H1 (cell line): ENCODE measurements around the gene AKR1C3. TPM values are rescaled to one million over a fixed set of nuclear protein-coding genes. Genes with fewer than 3 reads are reported as not detected.

Source experiments
- CTCF ChIA-PET: fragments of 300-600 bp; sonication (Branson Sonifier 250); formaldehyde crosslinking; loops from one replicate; lab custom pipeline; 2021; ENCODE audit not compliant: partially characterized antibody; lab: Charles Lee
- POLR2A ChIA-PET: fragments of 300-600 bp; sonication (Branson Sonifier 250); formaldehyde crosslinking; loops from one replicate; lab custom pipeline; 2021; ENCODE audit warnings: inconsistent platforms; ENCODE audit not compliant: partially characterized antibody; lab: Charles Lee
- DNase-seq, 2 experiments: peaks; one replicate each; pipeline versions ENCODE4 v3.0.0 to v3.0.0-alpha.2; 2010 to 2022; ENCODE audit warnings: low spot score in 2 of 2, low read depth in 1 of 2, mixed read lengths in 1 of 2
- FAIRE-seq: peaks from 2 replicates; lab custom pipeline; 2011; peaks lifted over from hg19 to GRCh38; lab: Jason Lieb, UNC
- H2AFZ ChIP-seq: 2 replicates; pipeline ENCODE4 v1.8.1; 2012; ENCODE audit warnings: low read length, inconsistent platforms
- H2AK5ac ChIP-seq: 2 replicates; pipeline ENCODE4 v1.6.1; 2013; ENCODE audit warnings: low read depth, low read length
- H2BK120ac ChIP-seq: replicated peaks from 2 replicates; pipeline ENCODE3; 2013; ENCODE audit warnings: low read depth, low read length, inconsistent platforms
- H2BK12ac ChIP-seq: 2 replicates; pipeline ENCODE4 v1.6.1; 2013; ENCODE audit warnings: low read depth, low read length
- H2BK15ac ChIP-seq: 2 replicates; pipeline ENCODE4 v1.6.1; 2013; ENCODE audit warnings: low read length
- H2BK20ac ChIP-seq: 2 replicates; pipeline ENCODE4 v1.6.1; 2013; ENCODE audit warnings: low read length
- H2BK5ac ChIP-seq: 2 replicates; pipeline ENCODE4 v1.6.1; 2013; ENCODE audit warnings: low read depth, low read length
- H3K14ac ChIP-seq: 2 replicates; pipeline ENCODE4 v1.6.1; 2013; ENCODE audit warnings: inconsistent platforms; ENCODE audit not compliant: insufficient read length
- H3K18ac ChIP-seq: 2 replicates; pipeline ENCODE4 v1.6.1; 2013; ENCODE audit warnings: low read length; ENCODE audit errors: extremely low read depth
- H3K23ac ChIP-seq: 2 replicates; pipeline ENCODE4 v1.6.1; 2013; ENCODE audit warnings: inconsistent platforms; ENCODE audit not compliant: insufficient read length
- H3K23me2 ChIP-seq: 2 replicates; pipeline ENCODE4 v1.6.1; 2013; ENCODE audit warnings: low read depth, low read length
- H3K27ac ChIP-seq: 2 replicates; pipeline ENCODE4 v1.6.1; 2011; ENCODE audit warnings: low read depth, low read length, inconsistent platforms
- H3K27me3 ChIP-seq, 4 experiments: replicated peaks in 1 of 4; 1 replicate in 1 of 4; 2 replicates in 3 of 4; pipeline versions ENCODE4 v1.6.1 to v1.8.1; 2011 to 2013; ENCODE audit warnings: low read length in 3 of 4, mild to moderate bottlenecking in 3 of 4, inconsistent platforms in 2 of 4, mixed read lengths in 2 of 4, moderate library complexity in 1 of 4; ENCODE audit not compliant: control insufficient read depth in 3 of 4, insufficient read depth in 3 of 4; ENCODE audit errors: extremely low read depth in 1 of 4
- H3K36me3 ChIP-seq, 4 experiments: 2 replicates each; pipeline versions ENCODE4 v1.6.1 to v1.8.1; 2011 to 2013; ENCODE audit warnings: mild to moderate bottlenecking in 4 of 4, low read length in 3 of 4, moderate library complexity in 2 of 4, control low read depth in 1 of 4, inconsistent platforms in 1 of 4; ENCODE audit not compliant: insufficient read depth in 4 of 4, control insufficient read depth in 2 of 4
- H3K4ac ChIP-seq: replicated peaks from 2 replicates; pipeline ENCODE3; 2013; ENCODE audit warnings: low read length, low read depth, mixed read lengths, inconsistent platforms; ENCODE audit not compliant: insufficient read length
- H3K4me1 ChIP-seq, 4 experiments: replicated peaks in 1 of 4; 1 replicate in 1 of 4; 2 replicates in 3 of 4; pipeline versions ENCODE4 v1.6.1 to v1.8.1; 2011 to 2013; ENCODE audit warnings: low read length in 3 of 4, inconsistent platforms in 2 of 4, mixed read lengths in 1 of 4; ENCODE audit not compliant: insufficient read depth in 4 of 4, control insufficient read depth in 3 of 4
- H3K4me2 ChIP-seq, 2 experiments: 2 replicates each; pipeline versions ENCODE4 v1.6.1 to v1.8.1; 2011 to 2013; ENCODE audit warnings: low read depth in 2 of 2, low read length in 2 of 2, control low read depth in 1 of 2, inconsistent platforms in 1 of 2, mild to moderate bottlenecking in 1 of 2; ENCODE audit not compliant: insufficient read depth in 1 of 2
- H3K4me3 ChIP-seq, 4 experiments: fragments of 200-600, 300-600 bp in 1 of 4; sonication (generic), shearing (Covaris generic), sonication (Bioruptor Twin) in 1 of 4; 2 replicates each; pipeline versions ENCODE4 v1.5.1 to v1.8.1; 2011 to 2016; ENCODE audit warnings: low read length in 4 of 4, low read depth in 3 of 4, control low read depth in 2 of 4, inconsistent platforms in 2 of 4, mild to moderate bottlenecking in 2 of 4, mixed read lengths in 1 of 4, moderate library complexity in 1 of 4; ENCODE audit not compliant: insufficient read depth in 2 of 4; ENCODE audit errors: extremely low read depth in 1 of 4
- H3K56ac ChIP-seq: replicated peaks from 2 replicates; pipeline ENCODE3; 2013; ENCODE audit warnings: low read depth, mild to moderate bottlenecking, mixed read lengths, low read length, inconsistent platforms; ENCODE audit not compliant: insufficient read length
- H3K79me1 ChIP-seq: 2 replicates; pipeline ENCODE4 v1.6.1; 2013; ENCODE audit warnings: low read depth, low read length, control low read depth
- H3K79me2 ChIP-seq, 2 experiments: 2 replicates each; pipeline versions ENCODE4 v1.6.1 to v1.8.1; 2012 to 2013; ENCODE audit warnings: low read length in 2 of 2, mild to moderate bottlenecking in 2 of 2, inconsistent platforms in 1 of 2; ENCODE audit not compliant: insufficient read depth in 2 of 2, control insufficient read depth in 1 of 2
- H3K9ac ChIP-seq, 4 experiments: replicated peaks in 1 of 4; 1 replicate in 1 of 4; 2 replicates in 3 of 4; pipeline versions ENCODE4 v1.6.1 to v1.8.1; 2011 to 2013; ENCODE audit warnings: low read depth in 3 of 4, low read length in 3 of 4, control low read depth in 2 of 4, mild to moderate bottlenecking in 2 of 4, moderate library complexity in 2 of 4, inconsistent platforms in 1 of 4; ENCODE audit errors: extremely low read depth in 1 of 4
- H3K9me3 ChIP-seq, 2 experiments: 2 replicates each; pipeline versions ENCODE4 v1.6.1 to v1.8.1; 2012 to 2013; ENCODE audit warnings: mild to moderate bottlenecking in 2 of 2, moderate library complexity in 2 of 2, control low read depth in 1 of 2, inconsistent platforms in 1 of 2, low read depth in 1 of 2, low read length in 1 of 2, mixed read lengths in 1 of 2; ENCODE audit not compliant: insufficient read depth in 2 of 2
- H4K20me1 ChIP-seq, 2 experiments: replicated peaks in 1 of 2; 2 replicates each; pipeline versions ENCODE3 to v1.8.1; 2011 to 2013; ENCODE audit warnings: inconsistent platforms in 2 of 2, low read length in 2 of 2, mild to moderate bottlenecking in 1 of 2; ENCODE audit not compliant: insufficient read depth in 2 of 2, control insufficient read depth in 1 of 2
- H4K5ac ChIP-seq: 2 replicates; pipeline ENCODE4 v1.6.1; 2013; ENCODE audit warnings: low read length, low read depth, mixed read lengths, inconsistent platforms; ENCODE audit not compliant: insufficient read length
- H4K8ac ChIP-seq: 2 replicates; pipeline ENCODE4 v1.8.0; 2013; ENCODE audit warnings: mild to moderate bottlenecking, moderate library complexity, low read length, inconsistent platforms; ENCODE audit not compliant: insufficient read depth; ENCODE audit errors: extremely low read depth
- H4K91ac ChIP-seq: replicated peaks from 2 replicates; pipeline ENCODE3; 2013; ENCODE audit warnings: low read length, mixed read lengths, inconsistent platforms; ENCODE audit not compliant: insufficient read length
- BCL11A ChIP-seq, 2 experiments: IDR thresholded peaks; one replicate each; pipeline ENCODE4 v1.6.1; 2011; ENCODE audit warnings: low read depth in 2 of 2, low read length in 2 of 2, mild to moderate bottlenecking in 2 of 2
- CEBPB ChIP-seq: IDR thresholded peaks from 2 replicates; pipeline ENCODE4 v1.6.1; 2012; ENCODE audit warnings: low read depth, low read length
- EGR1 ChIP-seq: IDR thresholded peaks from 2 replicates; pipeline ENCODE4 v1.6.1; 2011; ENCODE audit warnings: low read depth, low read length, borderline replicate concordance
- EZH2 ChIP-seq: fragments of 200-600 bp; sonication (generic); IDR thresholded peaks from 2 replicates; pipeline ENCODE4 v1.7.1; 2012; ENCODE audit warnings: low read depth, mild to moderate bottlenecking, moderate library complexity, low read length, inconsistent platforms; ENCODE audit not compliant: severe bottlenecking
- FOSL1 ChIP-seq: IDR thresholded peaks from 2 replicates; pipeline ENCODE4 v1.6.1; 2011; ENCODE audit warnings: mild to moderate bottlenecking, low read depth, low read length, moderate library complexity; ENCODE audit not compliant: insufficient read depth
- GABPA ChIP-seq: IDR thresholded peaks from 2 replicates; pipeline ENCODE4 v1.6.1; 2011; ENCODE audit warnings: mild to moderate bottlenecking, low read length, moderate library complexity, borderline replicate concordance; ENCODE audit not compliant: insufficient read depth
- GTF2F1 ChIP-seq: IDR thresholded peaks from 2 replicates; pipeline ENCODE4 v1.6.1; 2012; ENCODE audit warnings: low read depth, low read length, improper control_type of control experiment, borderline replicate concordance
- HDAC6 ChIP-seq: IDR thresholded peaks from one replicate; pipeline ENCODE4 v1.7.1; 2012; ENCODE audit warnings: low read depth, mild to moderate bottlenecking, inconsistent platforms, low read length, moderate library complexity
- MAFK ChIP-seq: IDR thresholded peaks from 2 replicates; pipeline ENCODE4 v1.6.1; 2012; ENCODE audit warnings: low read depth, mild to moderate bottlenecking, improper control_type of control experiment, low read length
- SIX5 ChIP-seq: IDR thresholded peaks from 2 replicates; pipeline ENCODE4 v1.6.1; 2011; ENCODE audit warnings: mild to moderate bottlenecking, low read depth, low read length
- SP4 ChIP-seq: IDR thresholded peaks from 2 replicates; pipeline ENCODE4 v1.6.1; 2012; ENCODE audit warnings: low read length, inconsistent platforms
- SRF ChIP-seq: IDR thresholded peaks from 2 replicates; pipeline ENCODE4 v1.6.1; 2011; ENCODE audit warnings: mild to moderate bottlenecking, low read depth, low read length, moderate library complexity
- TAF7 ChIP-seq: optimal IDR thresholded peaks from 2 replicates; pipeline ENCODE3; 2011; ENCODE audit warnings: low read depth, mild to moderate bottlenecking, inconsistent platforms, low read length, moderate library complexity, borderline replicate concordance
- USF2 ChIP-seq: IDR thresholded peaks from 2 replicates; pipeline ENCODE4 v1.6.1; 2011; ENCODE audit warnings: low read length, improper control_type of control experiment
- ZNF274 ChIP-seq: IDR thresholded peaks from 2 replicates; pipeline ENCODE4 v1.7.0; 2012; ENCODE audit warnings: low read length, borderline replicate concordance; ENCODE audit errors: extremely low read depth
- WGBS, 2 experiments: shearing (Covaris generic) in 1 of 2; methylation state at CpG; one replicate each; pipeline versions ENCODE4 v1.1.6 to v1.1.7; 2013 to 2015; ENCODE audit warnings: low lambda C conversion rate in 2 of 2, mixed read lengths in 2 of 2, inconsistent platforms in 1 of 2, low coverage in 1 of 2, missing lambda C conversion rate in 1 of 2; ENCODE audit not compliant: insufficient replicate concordance in 2 of 2, insufficient coverage in 1 of 2, insufficient read length in 1 of 2; ENCODE audit errors: extremely low coverage in 1 of 2, missing lambda C conversion rate in 1 of 2; 5-methylcytosine and 5-hydroxymethylcytosine counted together
- polyA plus RNA-seq, 7 experiments: library from polyadenylated mRNA; depleted of rRNA in 3 of 7; stranded (reverse) in 5 of 7; unstranded in 2 of 7; fragments of >200 nt in 5 of 7; fragments of 200-250 nt in 2 of 7; gene quantifications; 1 replicate in 5 of 7; 2 replicates in 1 of 7; 4 replicates in 1 of 7; pipeline versions ENCODE4 v1.2.1 to v1.2.3, GENCODE V29; 2011 to 2013; ENCODE audit warnings: missing spikeins in 2 of 7, mixed read lengths in 2 of 7
- total RNA-seq: library from RNA; stranded (reverse); fragmentation: NEBNext Ultra II Directional; extraction: Animal tissue kit (Norgen Biotek cat#: 25700); gene quantifications from 2 replicates; pipeline ENCODE4 v1.2.1, GENCODE V29; 2021

The AKR1C3 gene
- total and polyA plus RNA-seq, 2 of the 8 experiments (the other 6 are each of a cell fraction or from before 2014, with no cell fraction given) = 4.6 to 6.9 TPM

GRCh38 chr10:5076615-5077014 is 17.6 kb upstream of the AKR1C3 start:
- Histone ChIP-seq H3K27me3 (no peaks in the 10 kb centered on the region), H3K4me3 (no peak overlapping the region), H3K4me2 (no peak overlapping the region), H2BK12ac (no peak overlapping the region), H2BK5ac (no peak overlapping the region), H3K4ac (no peak overlapping the region), H3K23me2 (no peaks in the 10 kb centered on the region), H3K9ac (no peak overlapping the region), H3K18ac (no peak overlapping the region), H3K79me2 (no peaks in the 10 kb centered on the region), H4K8ac (no peak overlapping the region), H2AFZ (no peak overlapping the region), H3K79me1 (no peaks in the 10 kb centered on the region), H2AK5ac (no peak overlapping the region), H3K14ac (no peak overlapping the region), H3K9me3 (no peaks in the 10 kb centered on the region), H2BK20ac (no peak overlapping the region), H3K56ac (no peak overlapping the region), H2BK15ac (no peak overlapping the region), H3K36me3 (no peaks in the 10 kb centered on the region), H3K27ac (no peak overlapping the region), H4K5ac (no peak overlapping the region), H2BK120ac (no peak overlapping the region), H4K91ac (no peak overlapping the region), H4K20me1 (no peaks in the 10 kb centered on the region), H3K4me1 (peaks cover 0 to 2% (median under 1%) of the 10 kb centered on the region in 4 experiments; a peak in 2 of 7 replicates), H3K23ac (no peak overlapping the region)
- DNase-seq (no peak), FAIRE-seq (no peak)
- POLR2A ChIA-PET = no interaction called here
- WGBS, 2 experiments = 89% methylated on average over 3 of the region's 3 CpGs; no CpG with 5 or more reads in 1 of the 2 experiments
- CTCF ChIA-PET = no interaction called here
- TF ChIP-seq GABPA (no peak), CEBPB (no peak), FOSL1 (no peak), EGR1 (no peak), BCL11A (IDR thresholded peaks at IDR 0.05; ENCODE audit: low read depth in 2 of 2, low read length in 2 of 2) (no peak), MAFK (no peak), USF2 (no peak), SP4 (no peak), SIX5 (no peak), GTF2F1 (no peak), HDAC6 (no peak), EZH2 (no peak), TAF7 (no peak), ZNF274 (no peak), SRF (no peak)
